IPS-NIHi11 (cell line): Measurements from ENCODE around the gene TMEM121B.
A peak's percentile ranks its signal among the peaks of the same experiment; 100 is the strongest.

Experiments
- DNase-seq: peaks from one replicate; pipeline ENCODE4 v3.0.0; 2012; ENCODE audit warnings: mixed read lengths, low spot score

Gene TMEM121B

GRCh38 chr22:17137861-17138425, 16.8 kb upstream of the TMEM121B start:
- no peak for DNase-seq

- no peak for DNase-seq
These were observed 16.0 kb upstream of the TMEM121B start for GRCh38 chr22:17137170-17137569.

GRCh38 chr22:17135153-17135760, 14.1 kb upstream of the TMEM121B start:
- DNase-seq = no peak

- no peak for DNase-seq
These were observed 12.0 kb upstream of the TMEM121B start for GRCh38 chr22:17133137-17133536.

GRCh38 chr22:17132112-17132511, 11.0 kb upstream of the TMEM121B start:
- DNase-seq = no peak

GRCh38 chr22:17131686-17132085, 10.5 kb upstream of the TMEM121B start:
- peak; percentile 71 for DNase-seq

- DNase-seq = no peak
These were observed 9.0 kb upstream of the TMEM121B start for GRCh38 chr22:17130199-17130598.

- no peak for DNase-seq
These were observed 388 bp downstream of the TMEM121B start for GRCh38 chr22:17120711-17121232.

- peak; percentile 91 for DNase-seq
These were observed 879 bp downstream of the TMEM121B start for GRCh38 chr22:17120281-17120680.

GRCh38 chr22:17119481-17120202, 1.5 kb downstream of the TMEM121B start:
- peak; percentile 78 for DNase-seq

GRCh38 chr22:17118342-17118741, 2.8 kb downstream of the TMEM121B start:
- no peak for DNase-seq

GRCh38 chr22:17117890-17118289, 3.3 kb downstream of the TMEM121B start:
- DNase-seq = no peak

- no peak for DNase-seq
These were observed 3.8 kb downstream of the TMEM121B start for GRCh38 chr22:17117400-17117799.

GRCh38 chr22:17116572-17117330, 4.4 kb downstream of the TMEM121B start:
- DNase-seq = no peak

- no peak for DNase-seq
These were observed 5.1 kb downstream of the TMEM121B start for GRCh38 chr22:17115945-17116565.

- DNase-seq = no peak
These were observed 5.9 kb downstream of the TMEM121B start for GRCh38 chr22:17115236-17115635.

GRCh38 chr22:17114898-17115235, 6.3 kb downstream of the TMEM121B start:
- DNase-seq = no peak

- DNase-seq = no peak
These were observed 6.8 kb downstream of the TMEM121B start for GRCh38 chr22:17114173-17114897.

GRCh38 chr22:17113600-17113999, 7.6 kb downstream of the TMEM121B start:
- DNase-seq = no peak

GRCh38 chr22:17112491-17113042, 8.6 kb downstream of the TMEM121B start:
- DNase-seq = no peak
